NOMO-1 (cell line): ENCODE results near the gene BLTP3B.
A peak's percentile ranks its signal among the peaks of the same experiment; 100 is the strongest.

Source experiments
- DNase-seq, 2 experiments: peaks; one replicate each; lab custom pipeline; 2025; ENCODE audit not compliant: unreplicated experiment in 2 of 2; lab: John Stamatoyannopoulos, UW

The BLTP3B gene

DNA sequence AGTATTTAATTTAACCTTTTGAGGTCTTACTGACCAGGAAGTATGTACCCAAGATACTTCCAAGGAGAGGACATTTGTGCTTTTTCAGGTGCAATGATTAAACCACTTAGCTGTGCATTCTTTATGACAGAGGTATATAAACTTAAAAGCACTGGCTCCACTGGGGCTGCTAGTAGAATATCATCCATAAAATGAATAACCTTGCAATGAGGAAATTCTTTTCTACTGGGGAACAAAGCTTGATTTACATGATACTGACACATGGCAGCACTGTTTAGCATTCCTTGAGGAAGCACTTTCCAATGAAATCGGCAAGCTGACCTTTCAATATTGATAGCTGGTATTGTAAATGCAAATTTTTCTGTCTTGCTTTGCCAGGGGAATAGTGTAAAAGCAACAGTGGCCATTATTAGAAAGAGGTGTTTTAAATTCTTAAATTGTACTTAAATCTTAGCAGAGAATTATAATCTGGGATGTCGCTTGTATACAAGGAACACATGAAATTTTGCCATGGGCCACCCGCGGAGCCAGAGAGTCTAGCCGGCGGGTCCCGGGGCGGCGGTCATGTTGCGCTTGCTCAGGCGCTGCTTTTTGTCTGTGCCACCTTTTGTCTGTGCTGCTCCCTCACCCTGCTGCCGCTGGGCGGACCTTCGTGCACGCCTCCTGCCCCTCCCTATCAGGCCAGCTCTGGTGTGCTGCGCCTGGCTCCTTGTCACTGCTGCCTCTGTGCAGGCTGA is 20.9 kb upstream of the BLTP3B start:
- peak; percentile 81 to 89 for DNase-seq

DNA sequence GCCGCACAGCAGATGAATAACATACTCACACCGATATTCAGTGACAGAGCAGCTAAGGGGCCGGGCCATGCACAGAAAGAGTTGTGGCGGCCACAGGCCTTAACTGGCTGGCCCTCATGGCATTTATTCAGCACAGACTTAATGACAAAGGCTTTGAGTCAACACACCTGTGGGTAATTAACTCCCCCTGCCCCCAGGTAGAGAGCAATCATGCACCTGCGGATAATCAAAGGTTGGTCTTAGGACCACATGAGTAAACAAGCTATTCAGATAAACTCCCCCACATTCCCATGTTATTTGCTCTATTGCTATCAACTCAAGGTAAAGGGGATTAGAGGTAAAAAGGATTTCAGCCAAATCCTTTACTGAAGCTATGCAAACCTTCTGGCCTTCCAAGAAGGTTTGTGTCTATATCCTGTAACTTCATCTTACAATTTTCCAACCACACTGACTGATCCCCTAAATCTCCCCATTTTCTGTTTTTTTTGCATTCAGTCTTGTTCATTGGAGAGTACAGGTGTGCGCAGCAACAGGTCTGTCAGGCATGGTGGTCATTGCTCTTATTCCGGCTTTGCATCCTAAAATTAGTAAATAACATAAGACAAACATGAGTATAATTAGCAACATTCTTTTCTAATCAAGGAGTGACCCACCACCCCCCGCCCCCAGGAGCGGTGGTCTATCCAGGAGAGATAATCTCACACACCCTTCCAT is 16.9 kb upstream of the BLTP3B start:
- DNase-seq, result no peak

DNA sequence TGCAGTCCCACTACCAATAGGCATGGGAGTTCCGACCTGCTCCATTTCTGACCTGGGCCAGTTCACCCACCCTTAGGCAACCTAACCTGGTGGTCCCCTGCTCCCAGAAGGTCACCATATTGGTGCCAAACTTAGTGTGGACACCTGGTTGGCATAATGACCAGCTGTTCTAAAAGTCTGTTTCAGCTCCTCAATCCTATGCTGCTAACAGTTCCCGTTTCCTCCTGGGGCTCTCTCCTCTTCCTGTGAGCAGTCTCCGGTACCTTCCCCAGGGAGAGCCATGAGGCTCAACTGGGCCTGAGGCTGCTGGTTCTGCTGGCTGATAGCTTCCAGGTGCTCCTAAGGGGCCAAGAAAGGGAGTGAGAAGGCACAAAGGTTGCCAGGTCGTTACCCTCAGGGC is 15.9 kb upstream of the BLTP3B start:
- no peak for DNase-seq

DNA sequence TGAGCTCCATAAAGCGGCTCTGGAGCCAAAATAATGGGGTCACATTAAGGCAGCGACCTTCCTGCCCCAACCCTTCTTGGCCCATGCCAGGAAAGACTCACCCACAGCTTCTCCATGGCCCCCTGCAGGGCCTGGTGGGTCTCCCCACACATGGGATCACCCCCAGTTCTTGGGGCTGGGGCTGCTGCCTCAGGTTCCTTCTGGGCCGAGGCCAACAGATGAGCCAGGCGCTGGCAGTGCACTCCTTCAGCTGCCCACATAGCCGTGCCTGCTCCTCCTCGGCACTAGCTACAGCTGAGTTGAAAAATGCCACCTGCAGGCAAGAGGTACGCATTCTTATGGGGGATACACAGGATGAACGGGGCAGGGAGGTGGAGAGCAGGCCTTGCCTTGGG is 14.8 kb upstream of the BLTP3B start:
- no peak for DNase-seq

DNA sequence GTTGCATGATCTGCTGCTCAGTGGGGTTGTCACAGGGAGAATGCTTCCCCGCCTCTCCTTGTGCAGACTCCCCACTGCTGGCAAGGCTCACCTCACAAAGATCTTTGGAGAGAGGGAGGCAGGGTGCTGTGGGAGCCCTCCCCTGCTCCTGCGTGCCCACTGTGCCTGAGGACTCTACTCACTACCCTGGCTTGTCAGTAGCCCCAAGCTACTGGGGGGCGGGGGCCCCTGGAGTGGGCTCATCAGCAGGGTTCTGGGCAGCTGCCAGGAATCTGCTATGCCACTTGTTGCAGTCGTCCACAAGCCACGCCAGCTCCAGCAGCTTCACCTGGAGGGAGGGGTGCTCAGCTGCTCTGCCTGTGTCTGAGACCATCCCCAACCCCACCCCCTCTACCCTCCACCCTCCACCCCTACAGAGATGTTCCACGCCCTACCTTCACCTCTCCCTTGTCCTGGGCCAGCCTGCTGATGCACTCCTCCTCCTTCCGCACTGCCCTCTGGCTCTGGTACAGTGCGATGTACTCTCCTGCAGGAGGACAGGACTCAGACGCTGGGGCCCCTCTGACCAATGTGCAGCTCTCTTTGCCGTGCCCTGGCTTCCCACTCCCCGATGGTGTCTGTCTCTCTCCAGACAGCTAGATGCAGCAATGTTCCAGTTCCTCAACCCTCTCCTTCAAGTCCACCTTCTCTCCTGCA is 14.2 kb upstream of the BLTP3B start:
- DNase-seq, result no peak

DNA sequence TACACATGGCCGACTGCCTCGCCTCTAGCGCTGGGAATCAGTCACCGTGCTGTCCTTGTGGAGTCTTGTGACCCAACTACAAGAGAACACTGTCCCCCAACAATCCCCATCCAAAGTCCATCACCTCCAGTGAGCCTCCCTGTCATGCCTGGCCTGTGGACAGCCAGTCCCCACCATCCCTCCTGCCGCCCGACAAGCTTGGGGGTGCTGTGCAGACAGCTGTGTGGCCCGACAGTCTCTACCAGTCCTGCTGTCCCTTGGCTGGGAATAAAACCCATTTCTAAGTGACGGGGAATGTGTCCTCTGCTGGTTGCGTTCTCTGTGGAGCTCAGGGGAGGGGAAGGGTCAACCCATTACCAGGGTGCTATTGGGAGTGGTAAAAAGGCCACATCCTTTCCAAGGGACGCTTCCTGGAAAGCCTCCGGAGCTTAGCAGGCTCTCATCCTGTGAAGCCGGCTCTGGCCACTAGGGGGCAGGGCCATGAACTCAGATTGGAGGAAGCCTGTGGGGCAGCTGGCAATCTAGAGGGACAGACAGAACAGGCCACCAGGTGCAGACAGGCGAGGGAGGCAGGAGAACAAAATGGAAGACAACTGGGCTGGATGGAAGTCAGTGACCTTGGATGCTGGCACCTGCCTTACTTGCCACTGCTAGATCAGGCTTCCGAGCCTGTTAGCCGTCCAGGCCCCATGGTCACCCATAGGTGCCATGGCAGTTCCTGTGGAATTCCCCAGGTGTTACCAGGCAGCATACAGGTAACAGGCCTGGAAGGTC is 12.0 kb upstream of the BLTP3B start:
- DNase-seq, result peak; percentile 11 to 20

DNA sequence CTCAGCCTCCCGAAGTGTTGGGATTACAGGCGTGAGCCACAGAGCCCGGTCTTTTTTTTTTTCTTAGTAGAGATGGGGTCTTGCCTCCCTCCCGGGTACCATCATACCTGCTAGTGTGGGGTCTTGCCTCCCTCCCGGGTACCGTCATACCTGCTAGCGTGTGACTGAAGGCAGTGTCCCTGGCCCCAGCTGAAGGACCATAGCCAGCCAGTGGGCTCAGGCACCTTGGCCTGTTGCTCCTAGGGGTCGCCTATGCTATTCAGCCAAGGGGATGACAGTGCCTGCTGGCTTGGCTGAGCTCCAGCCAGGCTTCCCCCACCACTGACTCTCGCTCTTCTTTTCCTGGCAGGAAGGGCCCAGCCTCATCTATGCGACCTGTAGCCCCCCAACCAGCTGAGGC is 10.5 kb upstream of the BLTP3B start:
- DNase-seq, result no peak

DNA sequence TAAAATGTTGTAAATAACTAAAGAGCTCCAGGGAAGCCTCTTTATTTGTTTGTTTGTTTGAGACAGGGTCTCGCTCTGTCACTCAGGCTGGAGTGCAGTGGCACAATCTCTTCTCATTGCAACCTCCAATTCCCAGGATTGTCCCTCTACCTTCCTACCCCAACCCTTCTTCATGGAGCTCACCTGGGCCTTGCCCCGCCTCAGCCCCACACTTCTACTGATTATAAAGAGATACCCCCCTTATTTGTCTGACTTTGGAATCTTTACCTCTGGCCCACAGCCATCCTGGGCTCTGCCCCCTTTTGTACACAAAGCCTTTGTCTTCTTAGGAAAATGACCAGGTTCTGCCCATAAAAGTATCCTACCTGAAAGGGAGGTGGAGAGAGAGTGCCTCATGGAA is 9.1 kb upstream of the BLTP3B start:
- DNase-seq, result no peak

DNA sequence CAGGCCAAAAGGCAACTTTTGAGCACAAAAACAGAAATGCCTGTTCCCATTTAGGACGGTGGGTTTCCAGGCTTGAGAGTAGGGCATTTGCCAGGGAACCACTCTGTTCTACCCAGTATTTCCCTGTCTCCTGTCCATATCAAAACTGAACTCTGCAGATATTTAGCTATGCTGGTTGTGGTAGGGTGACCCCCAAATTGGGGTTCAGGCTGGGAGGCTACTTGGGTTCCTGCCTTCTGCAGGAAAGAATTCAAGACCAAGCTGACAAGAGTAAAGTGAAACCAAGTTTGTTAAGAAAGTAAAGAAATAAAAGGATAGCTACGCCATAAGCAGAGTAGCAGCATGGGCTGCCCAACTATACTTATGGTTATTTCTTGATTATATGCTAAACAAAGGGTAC is 3.6 kb upstream of the BLTP3B start:
- DNase-seq, result no peak

DNA sequence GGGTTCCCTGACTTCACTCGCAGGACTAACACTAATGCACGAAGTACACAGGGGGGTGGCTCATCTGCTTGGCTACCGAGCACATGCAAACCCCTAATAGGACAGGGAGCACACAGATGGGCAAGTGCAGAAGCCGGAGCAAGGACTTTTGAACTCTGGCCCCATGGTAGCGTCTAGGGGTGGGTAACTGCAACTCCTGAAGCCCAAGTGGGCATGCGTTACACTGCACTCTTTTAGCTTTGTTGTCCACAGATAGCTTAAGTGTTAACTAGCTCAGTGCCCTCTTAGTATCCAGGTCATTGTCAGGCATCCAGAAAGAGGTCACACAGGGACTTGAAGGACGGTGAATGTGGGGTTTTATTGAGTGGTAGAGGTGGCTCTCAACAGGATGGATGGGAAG is 3.0 kb upstream of the BLTP3B start:
- DNase-seq, result no peak

DNA sequence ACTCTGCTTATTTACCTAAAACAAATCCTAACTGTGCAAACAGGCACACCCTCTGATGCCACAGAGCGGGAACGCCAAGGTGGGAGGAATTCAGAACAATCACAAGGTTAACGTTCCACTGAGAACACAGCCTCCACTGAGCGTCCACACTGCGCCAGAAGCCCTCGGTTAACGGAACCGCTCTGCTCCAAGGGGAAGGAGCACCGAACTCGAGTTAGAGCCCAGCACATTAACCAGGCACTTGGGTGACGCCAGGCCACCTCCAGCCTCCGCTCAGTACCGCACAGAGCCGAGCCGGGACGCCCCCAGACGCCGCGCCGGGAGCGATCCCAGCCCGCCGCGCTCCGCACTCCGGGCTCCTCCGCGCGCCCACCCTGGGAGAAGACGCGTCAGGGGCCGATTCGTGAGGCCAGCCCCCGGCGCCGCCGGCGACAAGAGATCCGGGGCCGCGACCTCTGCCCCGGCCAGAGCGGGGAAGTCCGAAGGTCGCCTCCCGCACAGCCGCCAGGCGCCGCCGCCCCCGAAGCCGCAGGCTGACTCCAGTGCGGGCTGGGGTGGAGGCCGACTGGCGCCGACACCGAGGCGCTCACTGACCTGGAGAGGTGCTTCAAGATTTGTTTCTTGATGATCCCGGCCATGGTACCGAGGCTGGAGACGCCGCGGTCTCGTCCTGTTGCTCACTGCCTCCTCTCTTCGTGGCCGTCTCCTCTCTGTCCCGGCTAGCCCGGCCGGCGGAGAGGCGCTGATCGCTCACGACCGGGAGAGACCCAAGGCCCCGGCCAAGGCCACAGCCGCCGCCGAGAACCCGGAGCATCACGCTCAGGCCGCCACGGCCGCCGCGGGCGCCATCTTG is 450 bp downstream of the BLTP3B start:
- DNase-seq, result peak; percentile 22 to 40

DNA sequence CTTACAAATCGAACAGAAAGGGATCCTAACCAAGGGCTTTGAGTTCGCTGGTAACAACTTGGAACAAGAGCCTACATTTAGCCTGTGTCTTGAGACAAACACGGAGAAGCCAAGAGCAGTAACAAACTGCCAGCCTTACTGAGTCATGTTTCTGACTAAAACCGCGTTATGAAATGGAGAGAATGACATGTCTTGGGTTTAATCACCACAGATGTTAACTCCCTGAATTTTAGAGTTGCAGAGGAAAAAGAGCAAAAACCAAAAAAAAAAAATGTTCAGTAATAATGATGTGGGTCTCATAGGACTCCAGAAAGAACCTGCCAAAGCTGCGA is 1.0 kb downstream of the BLTP3B start:
- DNase-seq, result peak; percentile 19 to 75

DNA sequence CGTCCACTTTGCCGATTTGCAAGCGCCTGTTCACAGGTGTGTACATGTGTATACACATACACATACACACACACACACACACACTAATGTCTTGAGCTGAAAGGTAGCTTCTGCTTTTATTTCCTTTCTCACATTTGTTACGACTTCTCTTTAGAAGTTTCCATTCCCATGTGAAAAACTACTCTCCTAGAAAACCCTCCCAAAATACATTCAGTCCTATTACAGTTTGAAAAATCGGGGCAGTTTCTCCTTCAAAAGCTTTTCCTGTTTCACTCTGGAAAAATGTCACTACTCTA is 3.9 kb downstream of the BLTP3B start:
- peak; percentile 12 to 26 for DNase-seq

DNA sequence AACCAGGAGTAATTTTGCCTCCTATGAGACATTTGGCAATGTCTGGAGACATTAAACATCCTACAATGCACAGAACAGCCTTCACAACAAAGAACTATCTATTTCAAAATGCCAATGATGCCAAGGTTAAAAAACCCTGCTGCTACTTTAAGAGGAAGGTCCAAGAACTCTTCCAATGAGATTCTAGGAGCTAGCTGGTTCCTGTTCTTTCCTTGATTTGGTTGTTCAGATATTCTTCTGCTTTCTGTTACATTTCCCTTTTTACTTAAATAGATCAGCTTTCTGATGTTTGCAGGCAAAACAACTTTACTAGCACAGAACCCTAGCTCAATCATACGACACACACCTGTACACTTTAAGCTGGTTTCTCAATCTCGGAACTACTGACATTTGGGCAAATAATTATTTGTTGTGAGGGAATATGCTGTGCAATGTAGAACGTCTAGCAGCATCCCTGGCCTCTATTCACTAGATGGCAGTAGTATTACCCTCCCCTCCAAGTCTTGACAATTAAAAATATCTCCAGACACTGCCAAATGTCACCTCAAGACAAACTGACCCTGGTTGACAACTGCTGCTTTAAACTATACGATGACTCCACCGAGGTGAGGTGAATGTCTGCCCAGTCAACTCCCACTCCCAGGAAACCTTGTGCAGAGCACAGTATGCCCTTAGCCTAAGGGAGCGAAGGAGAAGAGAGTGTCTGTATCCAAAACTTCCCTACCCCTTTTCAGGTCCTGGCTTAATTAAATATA is 4.4 kb downstream of the BLTP3B start:
- peak; percentile 15 to 83 for DNase-seq

DNA sequence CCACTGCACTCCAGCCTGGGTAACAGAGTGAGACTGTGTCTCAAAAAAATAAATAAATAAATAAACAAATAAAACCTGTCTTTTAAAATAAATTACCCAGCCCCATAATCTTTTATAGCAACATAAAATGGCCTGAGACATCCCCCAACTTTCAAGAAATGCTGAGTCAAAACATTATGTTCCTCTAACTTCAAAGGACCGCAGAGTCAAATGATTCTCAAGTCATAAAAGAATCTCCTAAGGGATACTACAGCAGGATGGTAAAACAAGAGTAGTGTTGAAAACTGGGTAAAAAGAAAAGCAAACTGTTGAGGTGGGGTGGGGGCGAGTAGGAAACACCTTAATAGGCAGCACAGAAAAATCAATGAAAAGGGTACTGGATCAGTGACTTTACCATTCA is 9.5 kb downstream of the BLTP3B start:
- DNase-seq, result no peak

DNA sequence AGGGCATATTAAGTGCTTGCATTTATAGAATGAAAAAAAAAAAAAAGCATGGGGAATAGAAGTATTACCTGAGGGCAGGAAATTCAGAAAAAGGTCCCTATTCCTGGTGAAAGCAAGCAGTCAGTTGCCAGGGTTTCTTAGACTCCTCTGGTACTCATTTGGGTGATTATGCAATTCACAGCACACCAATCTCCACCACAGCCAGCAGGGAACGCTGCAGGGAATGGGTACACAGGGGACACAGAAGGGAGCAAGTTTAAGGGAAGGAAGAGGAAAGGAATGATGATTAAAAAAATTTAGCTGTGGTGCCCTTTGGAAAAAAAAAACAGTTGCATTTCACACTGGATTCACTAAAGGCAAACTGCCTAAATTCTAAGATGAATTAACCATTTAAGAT is 14.2 kb downstream of the BLTP3B start:
- DNase-seq, result peak in 1 of 2 experiments; percentile 52

DNA sequence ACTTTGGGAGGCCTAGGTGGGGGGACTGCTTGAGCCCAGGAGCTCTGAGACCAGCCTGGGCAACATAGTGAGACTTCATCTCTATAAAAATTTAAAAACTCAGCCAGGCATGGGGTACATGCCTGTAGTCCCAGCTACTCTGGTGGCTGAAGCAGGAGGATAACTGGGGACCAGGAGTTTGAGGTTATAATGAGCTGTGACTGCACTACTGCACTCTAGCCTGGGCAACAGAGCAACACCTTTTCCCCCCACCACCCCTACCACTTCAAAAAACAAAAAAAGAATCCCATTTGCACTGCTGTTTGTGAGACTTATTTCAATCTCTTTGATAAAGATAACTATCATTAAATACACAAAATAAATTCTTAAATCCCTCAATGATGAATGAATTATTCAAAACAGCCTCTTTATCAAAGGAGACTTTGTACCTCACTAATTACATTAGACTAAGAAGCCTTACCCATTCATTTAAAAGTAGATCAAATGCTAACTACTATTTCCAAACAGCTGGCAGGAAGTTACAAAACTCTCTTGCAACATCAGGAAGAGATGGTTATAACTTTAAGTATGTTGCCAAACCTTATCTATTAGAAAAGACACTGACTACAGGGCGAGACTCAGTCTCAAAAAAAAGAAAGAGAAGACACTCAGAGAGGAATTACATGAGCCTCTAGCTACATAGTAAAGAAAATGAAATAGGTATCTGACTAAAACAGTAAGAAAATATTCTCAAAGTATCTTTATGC is 14.7 kb downstream of the BLTP3B start:
- peak; percentile 57 to 89 for DNase-seq

DNA sequence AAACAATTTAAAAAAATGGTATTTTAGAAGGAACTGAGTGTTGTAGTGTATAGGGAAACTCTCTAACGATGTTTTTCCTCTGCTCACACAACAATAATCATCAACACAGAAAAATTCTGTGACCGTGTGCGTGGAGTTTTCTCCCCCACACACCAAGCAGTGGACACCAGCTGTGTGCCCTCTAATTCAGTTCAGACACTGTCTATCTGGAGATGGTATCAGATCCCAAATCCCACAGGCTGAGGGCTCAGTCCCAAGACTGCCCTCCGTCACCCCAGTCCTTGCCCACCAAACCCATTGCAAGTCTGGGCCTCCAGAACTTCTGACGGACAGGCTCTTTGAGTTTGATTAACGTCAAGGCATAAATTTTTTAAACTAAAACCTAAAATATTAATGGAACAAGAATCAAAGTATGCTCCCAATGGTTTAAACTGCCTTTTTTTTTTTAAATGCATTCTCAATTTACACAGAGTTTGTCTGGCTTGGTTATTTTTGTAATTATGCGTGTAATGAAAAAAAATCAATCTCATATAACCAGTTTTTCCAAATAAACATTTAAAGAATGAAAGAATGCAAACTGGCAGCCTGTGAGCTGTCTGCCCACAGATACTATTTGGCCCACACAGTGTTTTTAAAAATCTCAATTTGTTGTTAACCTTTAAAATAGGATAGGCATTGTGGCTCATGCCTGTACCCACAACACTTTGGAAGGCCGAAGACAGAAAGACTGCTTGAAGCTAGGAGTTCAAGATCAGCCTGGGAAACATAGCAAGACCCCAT is 19.2 kb downstream of the BLTP3B start:
- no peak for DNase-seq
